IMR-90 (cell line): ENCODE data around the gene IL17A.

Experiments used
- BHLHE40 ChIP-seq: fragments of 150-350 bp; IDR thresholded peaks from 2 replicates; pipeline ENCODE4 v1.6.1; 2016; ENCODE audit warnings: mild to moderate bottlenecking, low read depth, low read length
- CEBPB ChIP-seq: IDR thresholded peaks from 2 replicates; pipeline ENCODE4 v1.6.1; 2012; ENCODE audit warnings: low read depth, low read length, improper control_type of control experiment
- CHD1 ChIP-seq: IDR thresholded peaks from 2 replicates; pipeline ENCODE4 v1.6.1; 2012; ENCODE audit warnings: low read depth, low read length, improper control_type of control experiment
- CTCF ChIP-seq: conservative IDR thresholded peaks from 2 replicates; pipeline ENCODE4 v1.5.1; 2012; ENCODE audit warnings: mild to moderate bottlenecking, low read depth, low read length, improper control_type of control experiment
- FOS ChIP-seq: fragments of 150-350 bp; IDR thresholded peaks from 2 replicates; pipeline ENCODE4 v1.6.1; 2016; ENCODE audit warnings: low read depth, low read length
- NFE2L2 ChIP-seq: fragments of 150-350 bp; IDR thresholded peaks from 2 replicates; pipeline ENCODE4 v1.6.1; 2016; ENCODE audit warnings: low read depth, mild to moderate bottlenecking, low read length
- POLR2A ChIP-seq: IDR thresholded peaks from 2 replicates; pipeline ENCODE4 v1.6.1; 2012; ENCODE audit warnings: mild to moderate bottlenecking, low read depth, low read length
- RAD21 ChIP-seq: IDR thresholded peaks from 2 replicates; pipeline ENCODE4 v1.6.1; 2012; ENCODE audit warnings: low read length, improper control_type of control experiment
- RCOR1 ChIP-seq: IDR thresholded peaks from 2 replicates; pipeline ENCODE4 v1.6.1; 2012; ENCODE audit warnings: mild to moderate bottlenecking, low read length, improper control_type of control experiment; ENCODE audit not compliant: insufficient replicate concordance
- RFX5 ChIP-seq: IDR thresholded peaks from 2 replicates; pipeline ENCODE4 v1.8.0; 2012; ENCODE audit warnings: low read depth, mild to moderate bottlenecking, low read length, moderate library complexity
- SMC3 ChIP-seq: fragments of 150-350 bp; IDR thresholded peaks from 2 replicates; pipeline ENCODE4 v1.6.1; 2016; ENCODE audit warnings: low read depth, mild to moderate bottlenecking, antibody characterized with exemption, low read length, moderate library complexity
- TF ChIP-seq, protein P1 (sequence below): fragments of 150-350 bp; IDR thresholded peaks from 2 replicates; pipeline ENCODE4 v1.6.1; 2016; ENCODE audit warnings: low read depth, mild to moderate bottlenecking, low read length, moderate library complexity, borderline replicate concordance

DNA sequence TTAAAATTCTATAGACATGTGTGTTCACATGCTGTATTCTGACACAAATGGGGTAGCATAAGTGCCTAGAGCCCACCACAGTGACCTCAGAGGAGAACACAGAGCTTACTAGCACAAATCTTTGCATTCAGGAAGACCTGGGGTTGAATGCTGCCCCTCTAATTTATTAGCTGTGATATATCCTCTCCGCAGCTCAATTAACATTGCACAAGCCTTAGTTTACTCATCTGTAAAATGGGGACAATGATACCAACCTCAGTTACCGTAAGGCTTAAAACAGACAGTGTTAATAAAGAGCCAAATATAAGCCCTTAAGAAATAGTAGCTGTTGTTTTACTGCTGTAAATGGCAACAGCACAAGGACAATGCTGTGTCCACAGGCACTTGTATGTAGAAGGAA is 36.2 kb upstream of the IL17A start:
- TF ChIP-seq POLR2A (no peak), RFX5 (no peak), CTCF (no peak), RAD21 (no peak), CEBPB (no peak), CHD1 (no peak), FOS (no peak), NFE2L2 (no peak), BHLHE40 (no peak), SMC3 (no peak), RCOR1 (no peak)
- TF ChIP-seq, protein P1, sequence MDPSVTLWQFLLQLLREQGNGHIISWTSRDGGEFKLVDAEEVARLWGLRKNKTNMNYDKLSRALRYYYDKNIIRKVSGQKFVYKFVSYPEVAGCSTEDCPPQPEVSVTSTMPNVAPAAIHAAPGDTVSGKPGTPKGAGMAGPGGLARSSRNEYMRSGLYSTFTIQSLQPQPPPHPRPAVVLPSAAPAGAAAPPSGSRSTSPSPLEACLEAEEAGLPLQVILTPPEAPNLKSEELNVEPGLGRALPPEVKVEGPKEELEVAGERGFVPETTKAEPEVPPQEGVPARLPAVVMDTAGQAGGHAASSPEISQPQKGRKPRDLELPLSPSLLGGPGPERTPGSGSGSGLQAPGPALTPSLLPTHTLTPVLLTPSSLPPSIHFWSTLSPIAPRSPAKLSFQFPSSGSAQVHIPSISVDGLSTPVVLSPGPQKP: no peak
